ENCODE measurements around the gene SETD4. TPM values are rescaled to one million over a fixed set of nuclear protein-coding genes. Genes with fewer than 3 reads are reported as not detected.

Gene SETD4
- total and polyA plus RNA-seq, 2 donors (not counting 1 experiment from before 2014, with no cell fraction given), result 10.7 to 17.2 TPM

- Histone ChIP-seq H3K79me2 (ENCODE audit: control insufficient read depth, insufficient read depth, low read length) (no peaks in the 10 kb centered on the region), H3K27me3 (ENCODE audit: control insufficient read depth, insufficient read depth, low read length) (no peaks in the 10 kb centered on the region), H3K4me2 (ENCODE audit: extremely low read depth, insufficient read depth, low read length) (no peak overlapping the region), H2AFZ (ENCODE audit: low read length) (no peak overlapping the region), H3K9me3 (ENCODE audit: control insufficient read depth, insufficient read depth, low read depth, low read length) (no peaks in the 10 kb centered on the region), H3K4me3 (replicated peaks in 1 of 4; ENCODE audit: control extremely low read depth in 1 of 4, insufficient read depth in 1 of 4, low read depth in 3 of 4, low read length in 4 of 4) (no peak overlapping the region), H3K4me1 (ENCODE audit: control insufficient read depth, extremely low read depth, insufficient read depth, low read length) (no peaks in the 10 kb centered on the region), H3K36me3 (ENCODE audit: control insufficient read depth, insufficient read depth, low read length) (peaks cover 19% of the 10 kb centered on the region), H3K9ac (ENCODE audit: insufficient read depth, low read length) (no peak overlapping the region), H4K20me1 (ENCODE audit: control insufficient read depth, extremely low read depth, insufficient read depth, low read length) (no peaks in the 10 kb centered on the region), H3K27ac (ENCODE audit: insufficient read depth, low read length) (no peak overlapping the region)
- TF ChIP-seq EZH2 (IDR thresholded peaks at IDR 0.05; ENCODE audit: low read length, missing control alignments), result no peak
- no peak for TF ChIP-seq CTCF (conservative IDR thresholded peaks at IDR 0.05 in 1 of 2, IDR thresholded peaks at IDR 0.05 in 1 of 2; ENCODE audit: low read depth in 1 of 2, low read length in 2 of 2)
- no peak for DNase-seq (ENCODE audit: low read depth in 2 of 2)
These were observed 20.5 kb downstream of the SETD4 start for GRCh38 chr21:36039861-36040260.

GRCh38 chr21:36038701-36039497, 21.4 kb downstream of the SETD4 start:
- no peak for DNase-seq (ENCODE audit: low read depth in 2 of 2)
- no peak for TF ChIP-seq CTCF (conservative IDR thresholded peaks at IDR 0.05 in 1 of 2, IDR thresholded peaks at IDR 0.05 in 1 of 2; ENCODE audit: low read depth in 1 of 2, low read length in 2 of 2)
- TF ChIP-seq EZH2 (IDR thresholded peaks at IDR 0.05; ENCODE audit: low read length, missing control alignments), result no peak
- no peak overlapping the region for H3K27ac ChIP-seq (ENCODE audit: insufficient read depth, low read length)

GRCh38 chr21:36035381-36035791, 24.9 kb downstream of the SETD4 start:
- no peaks in the 10 kb centered on the region for H3K79me2 ChIP-seq (ENCODE audit: control insufficient read depth, insufficient read depth, low read length)
- no peaks in the 10 kb centered on the region for H3K27me3 ChIP-seq (ENCODE audit: control insufficient read depth, insufficient read depth, low read length)
- H3K4me3 ChIP-seq (replicated peaks in 1 of 4; ENCODE audit: control extremely low read depth in 1 of 4, insufficient read depth in 1 of 4, low read depth in 3 of 4, low read length in 4 of 4), result no peak overlapping the region
- no peaks in the 10 kb centered on the region for H3K4me1 ChIP-seq (ENCODE audit: control insufficient read depth, extremely low read depth, insufficient read depth, low read length)
- H3K27ac ChIP-seq (ENCODE audit: insufficient read depth, low read length), result no peak overlapping the region
- no peak overlapping the region for H3K9ac ChIP-seq (ENCODE audit: insufficient read depth, low read length)
- H2AFZ ChIP-seq (ENCODE audit: low read length), result no peak overlapping the region
- no peak overlapping the region for H3K4me2 ChIP-seq (ENCODE audit: extremely low read depth, insufficient read depth, low read length)
- H3K36me3 ChIP-seq (ENCODE audit: control insufficient read depth, insufficient read depth, low read length), result peaks cover 14% of the 10 kb centered on the region
- DNase-seq (ENCODE audit: low read depth in 2 of 2), result no peak
- no peaks in the 10 kb centered on the region for H4K20me1 ChIP-seq (ENCODE audit: control insufficient read depth, extremely low read depth, insufficient read depth, low read length)
- TF ChIP-seq CTCF (conservative IDR thresholded peaks at IDR 0.05 in 1 of 2, IDR thresholded peaks at IDR 0.05 in 1 of 2; ENCODE audit: low read depth in 1 of 2, low read length in 2 of 2) (no peak), EZH2 (IDR thresholded peaks at IDR 0.05; ENCODE audit: low read length, missing control alignments) (no peak)
- H3K9me3 ChIP-seq (ENCODE audit: control insufficient read depth, insufficient read depth, low read depth, low read length), result no peaks in the 10 kb centered on the region

More at GRCh38 chr21:36038701-36039497, 21.4 kb downstream of the SETD4 start:
- Histone ChIP-seq H3K4me1 (ENCODE audit: control insufficient read depth, extremely low read depth, insufficient read depth, low read length) (no peaks in the 10 kb centered on the region), H3K36me3 (ENCODE audit: control insufficient read depth, insufficient read depth, low read length) (peaks cover 14% of the 10 kb centered on the region), H3K4me2 (ENCODE audit: extremely low read depth, insufficient read depth, low read length) (no peak overlapping the region), H3K27me3 (ENCODE audit: control insufficient read depth, insufficient read depth, low read length) (no peaks in the 10 kb centered on the region), H3K9me3 (ENCODE audit: control insufficient read depth, insufficient read depth, low read depth, low read length) (no peaks in the 10 kb centered on the region), H3K4me3 (replicated peaks in 1 of 4; ENCODE audit: control extremely low read depth in 1 of 4, insufficient read depth in 1 of 4, low read depth in 3 of 4, low read length in 4 of 4) (no peak overlapping the region), H2AFZ (ENCODE audit: low read length) (no peak overlapping the region), H3K79me2 (ENCODE audit: control insufficient read depth, insufficient read depth, low read length) (no peaks in the 10 kb centered on the region), H3K9ac (ENCODE audit: insufficient read depth, low read length) (no peak overlapping the region), H4K20me1 (ENCODE audit: control insufficient read depth, extremely low read depth, insufficient read depth, low read length) (no peaks in the 10 kb centered on the region)
